Astrocyte of the spinal cord (primary cell): ENCODE results near the gene DENND2A.

Source experiments
- DNase-seq: peaks from one replicate; pipeline ENCODE4 v3.0.0; 2011; ENCODE audit warnings: low read depth, low spot score
- H3K4me3 ChIP-seq: 2 replicates; pipeline ENCODE4 v1.5.1; 2011; ENCODE audit warnings: low read depth, mild to moderate bottlenecking, low read length, moderate library complexity
- in situ Hi-C: cut with HindIII; loops from 2 replicates; pipeline ENCODE4 v1.10.0; 2017; ENCODE audit warnings: low sequenced_read_pairs
- TF ChIP-seq, protein P1 (sequence below): IDR thresholded peaks from 2 replicates; pipeline ENCODE4 v1.5.1; 2012; ENCODE audit warnings: low read depth, mild to moderate bottlenecking, low read length, inconsistent platforms

DENND2A gene

DNA sequence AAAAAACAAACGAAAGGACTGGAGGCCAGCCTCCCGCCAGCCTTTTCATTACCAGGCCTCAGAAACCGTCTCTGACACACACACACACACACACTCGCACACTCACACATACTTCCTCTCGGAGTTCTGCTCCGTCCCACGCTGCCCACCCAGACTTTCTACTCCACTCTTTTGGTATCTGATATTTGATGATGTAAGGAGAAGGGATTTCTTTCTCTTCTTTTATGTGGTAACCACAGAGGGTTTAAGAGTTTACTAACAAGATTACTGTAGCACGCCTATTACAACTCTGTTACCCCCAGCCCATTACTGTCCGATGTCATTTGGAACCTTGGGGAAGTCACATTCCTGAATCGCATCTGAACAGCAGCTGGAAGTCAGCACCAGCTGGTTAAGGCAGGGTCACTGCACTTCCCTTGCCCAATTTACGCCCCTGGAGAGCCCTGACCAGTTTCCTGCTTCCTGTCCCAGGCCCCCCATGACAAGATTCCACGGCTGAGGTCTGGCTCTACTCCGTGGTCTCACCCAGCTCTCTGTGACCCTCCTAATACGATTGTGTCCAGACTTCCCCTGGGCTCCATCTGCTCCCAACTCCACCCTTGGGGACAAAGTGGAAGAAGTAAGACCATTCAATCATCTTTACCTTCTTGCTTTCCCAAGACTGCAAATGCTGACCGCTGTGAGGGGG is 1.1 kb downstream of the DENND2A start:
- in situ Hi-C loops: no loop called here
- peak; percentile 83 for DNase-seq
- H3K4me3 ChIP-seq: peak overlapping the region; percentile 71
- TF ChIP-seq, protein P1, sequence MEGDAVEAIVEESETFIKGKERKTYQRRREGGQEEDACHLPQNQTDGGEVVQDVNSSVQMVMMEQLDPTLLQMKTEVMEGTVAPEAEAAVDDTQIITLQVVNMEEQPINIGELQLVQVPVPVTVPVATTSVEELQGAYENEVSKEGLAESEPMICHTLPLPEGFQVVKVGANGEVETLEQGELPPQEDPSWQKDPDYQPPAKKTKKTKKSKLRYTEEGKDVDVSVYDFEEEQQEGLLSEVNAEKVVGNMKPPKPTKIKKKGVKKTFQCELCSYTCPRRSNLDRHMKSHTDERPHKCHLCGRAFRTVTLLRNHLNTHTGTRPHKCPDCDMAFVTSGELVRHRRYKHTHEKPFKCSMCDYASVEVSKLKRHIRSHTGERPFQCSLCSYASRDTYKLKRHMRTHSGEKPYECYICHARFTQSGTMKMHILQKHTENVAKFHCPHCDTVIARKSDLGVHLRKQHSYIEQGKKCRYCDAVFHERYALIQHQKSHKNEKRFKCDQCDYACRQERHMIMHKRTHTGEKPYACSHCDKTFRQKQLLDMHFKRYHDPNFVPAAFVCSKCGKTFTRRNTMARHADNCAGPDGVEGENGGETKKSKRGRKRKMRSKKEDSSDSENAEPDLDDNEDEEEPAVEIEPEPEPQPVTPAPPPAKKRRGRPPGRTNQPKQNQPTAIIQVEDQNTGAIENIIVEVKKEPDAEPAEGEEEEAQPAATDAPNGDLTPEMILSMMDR: no peak

- peak; percentile 76 for DNase-seq
- H3K4me3 ChIP-seq: peak overlapping the region; percentile 71
- in situ Hi-C loops: no loop called here
- TF ChIP-seq, protein P1: peak; percentile 50
Observed at GRCh38 chr7:140638173-140638791, 2.3 kb downstream of the DENND2A start.

- no peak for DNase-seq
- no peak overlapping the region for H3K4me3 ChIP-seq
- in situ Hi-C loops: no loop called here
- TF ChIP-seq, protein P1: no peak
Observed at GRCh38 chr7:140637400-140637799, 3.2 kb downstream of the DENND2A start.

DNA sequence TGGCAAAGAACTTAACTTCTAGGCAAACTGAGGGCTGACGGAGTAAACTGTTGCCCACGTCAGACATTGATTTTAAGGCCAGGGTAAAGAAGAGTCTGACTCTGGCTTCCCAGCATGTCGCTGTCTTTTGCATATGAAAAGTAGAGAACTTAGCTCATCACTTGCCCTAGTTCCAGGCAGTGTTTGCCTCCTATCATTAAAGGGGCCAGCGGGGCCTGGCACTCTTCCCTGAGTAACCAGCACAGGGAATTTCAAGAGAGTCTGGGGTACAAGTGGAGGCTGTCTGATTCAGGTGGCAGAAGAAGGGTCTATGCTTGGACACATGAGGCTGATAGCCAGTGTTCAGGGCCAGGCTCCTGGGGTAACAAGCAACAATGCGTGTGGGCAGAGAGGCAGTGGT is 4.8 kb downstream of the DENND2A start:
- no peak for DNase-seq
- in situ Hi-C loops: no loop called here
- TF ChIP-seq, protein P1: no peak
- H3K4me3 ChIP-seq: no peak overlapping the region

- TF ChIP-seq, protein P1: no peak
- no peak for DNase-seq
- no peak overlapping the region for H3K4me3 ChIP-seq
- in situ Hi-C loops: no loop called here
Observed at GRCh38 chr7:140635345-140635744, 5.3 kb downstream of the DENND2A start.

GRCh38 chr7:140631602-140632001 is 9.0 kb downstream of the DENND2A start:
- in situ Hi-C loops: no loop called here
- no peak for DNase-seq
- H3K4me3 ChIP-seq: no peak overlapping the region
- TF ChIP-seq, protein P1: no peak
